Chondrocyte (in vitro differentiated cells): ENCODE data around the gene PRRT1B. TPM values are rescaled to one million over a fixed set of nuclear protein-coding genes. Genes with fewer than 3 reads are reported as not detected.
"Not testable (repeated sequence)": the region's sequence is repeated elsewhere in the genome, so short reads cannot be mapped to it uniquely, and the experiment has no call there.

ENCODE experiments used
- DNase-seq: peaks from one replicate; pipeline ENCODE4 v3.0.0; 2021; ENCODE audit warnings: mixed read lengths, low spot score
- H3K27ac Mint-ChIP-seq: one replicate; pipeline ENCODE4 v1.8.0; 2021; ENCODE audit warnings: mild to moderate bottlenecking, moderate library complexity, mixed read lengths; ENCODE audit not compliant: unreplicated experiment
- H3K27me3 Mint-ChIP-seq: 2 replicates; pipeline ENCODE4 v1.8.0; 2021; ENCODE audit warnings: low read depth, mixed read lengths
- H3K36me3 Mint-ChIP-seq: 2 replicates; pipeline ENCODE4 v1.8.0; 2021; ENCODE audit warnings: low read depth, mixed read lengths
- H3K4me1 Mint-ChIP-seq: 2 replicates; pipeline ENCODE4 v1.8.0; 2021; ENCODE audit warnings: low read depth, mild to moderate bottlenecking, mixed read lengths
- H3K4me3 Mint-ChIP-seq: one replicate; pipeline ENCODE4 v1.8.0; 2021; ENCODE audit warnings: mild to moderate bottlenecking, moderate library complexity, mixed read lengths; ENCODE audit not compliant: unreplicated experiment
- H3K9me3 Mint-ChIP-seq: 2 replicates; pipeline ENCODE4 v1.8.0; 2021; ENCODE audit warnings: low read depth, mixed read lengths
- CTCF ChIP-seq: fragments of 200-600 bp; sonication (generic); IDR thresholded peaks from 2 replicates; pipeline ENCODE4 v1.5.0; 2021; ENCODE audit warnings: antibody characterized with exemption, mild to moderate bottlenecking, moderate library complexity
- total RNA-seq: library from RNA; stranded (reverse); gene quantifications from 3 replicates; pipeline ENCODE4 v1.2.1, GENCODE V29; 2021

Gene PRRT1B
- total RNA-seq, 1 donor from 2014 or later, result not detected

- Mint-ChIP-seq H3K9me3 (no peaks in the 10 kb centered on the region), H3K4me3 (no peak overlapping the region), H3K36me3 (peaks cover 33% of the 10 kb centered on the region), H3K4me1 (no peaks in the 10 kb centered on the region), H3K27ac (no peak overlapping the region), H3K27me3 (no peaks in the 10 kb centered on the region)
- DNase-seq, result no peak
- no peak for TF ChIP-seq CTCF
These were observed 33.4 kb upstream of the PRRT1B start for GRCh38 chr9:131511880-131512279.

- Mint-ChIP-seq H3K27ac (no peak overlapping the region), H3K9me3 (no peaks in the 10 kb centered on the region), H3K4me3 (no peak overlapping the region), H3K4me1 (no peaks in the 10 kb centered on the region), H3K27me3 (no peaks in the 10 kb centered on the region), H3K36me3 (peaks cover 36% of the 10 kb centered on the region)
- DNase-seq, result no peak
- TF ChIP-seq CTCF, result no peak
These were observed 32.1 kb upstream of the PRRT1B start for GRCh38 chr9:131513177-131513576.

- H3K36me3 Mint-ChIP-seq, result peaks cover 39% of the 10 kb centered on the region
- H3K9me3 Mint-ChIP-seq, DNase-seq, H3K27ac Mint-ChIP-seq, H3K4me3 Mint-ChIP-seq, H3K4me1 Mint-ChIP-seq, H3K27me3 Mint-ChIP-seq: not testable (repeated sequence)
These were observed 29.7 kb upstream of the PRRT1B start for GRCh38 chr9:131515559-131516031.

- H3K4me1 Mint-ChIP-seq, result no peaks in the 10 kb centered on the region
- no peaks in the 10 kb centered on the region for H3K9me3 Mint-ChIP-seq
- H3K27me3 Mint-ChIP-seq, result no peaks in the 10 kb centered on the region
- TF ChIP-seq CTCF, result no peak
- H3K27ac Mint-ChIP-seq, result no peak overlapping the region
- DNase-seq, result no peak
- H3K36me3 Mint-ChIP-seq, result peaks cover 36% of the 10 kb centered on the region
- no peak overlapping the region for H3K4me3 Mint-ChIP-seq
These were observed 29.2 kb upstream of the PRRT1B start for GRCh38 chr9:131516100-131516499.

GRCh38 chr9:131516930-131517329, 28.4 kb upstream of the PRRT1B start:
- no peak overlapping the region for H3K27ac Mint-ChIP-seq
- H3K27me3 Mint-ChIP-seq, result no peaks in the 10 kb centered on the region
- H3K4me3 Mint-ChIP-seq, result no peak overlapping the region
- TF ChIP-seq CTCF, result no peak
- no peak for DNase-seq
- H3K4me1 Mint-ChIP-seq, result no peaks in the 10 kb centered on the region
- no peaks in the 10 kb centered on the region for H3K9me3 Mint-ChIP-seq
- H3K36me3 Mint-ChIP-seq, result peaks cover 36% of the 10 kb centered on the region

GRCh38 chr9:131517761-131518190, 27.5 kb upstream of the PRRT1B start:
- peaks cover 34% of the 10 kb centered on the region for H3K36me3 Mint-ChIP-seq
- DNase-seq, result no peak
- H3K4me3 Mint-ChIP-seq, result no peak overlapping the region
- no peaks in the 10 kb centered on the region for H3K9me3 Mint-ChIP-seq
- H3K27me3 Mint-ChIP-seq, result no peaks in the 10 kb centered on the region
- no peak for TF ChIP-seq CTCF
- H3K27ac Mint-ChIP-seq, result no peak overlapping the region
- no peaks in the 10 kb centered on the region for H3K4me1 Mint-ChIP-seq
